Endothelial cell of umbilical vein (primary cell): ENCODE measurements around the gene ELOVL2.

Experiments
- CTCF ChIP-seq, 2 donors: IDR thresholded peaks; 1 replicate in 1 of 2; 2 replicates in 1 of 2; pipeline ENCODE4 v1.5.1; 2011; ENCODE audit warnings: low read length in 2 of 2, mild to moderate bottlenecking in 2 of 2, moderate library complexity in 2 of 2, control low read depth in 1 of 2, inconsistent platforms in 1 of 2, low read depth in 1 of 2; ENCODE audit not compliant: insufficient read depth in 1 of 2; ENCODE audit errors: extremely low read depth in 1 of 2
- EZH2 ChIP-seq: IDR thresholded peaks from 2 replicates; pipeline ENCODE4 v1.6.1; 2012; ENCODE audit warnings: borderline replicate concordance, low read depth, mild to moderate bottlenecking, moderate library complexity, low read length, inconsistent platforms; ENCODE audit not compliant: severe bottlenecking
- GATA2 ChIP-seq: IDR thresholded peaks from 2 replicates; pipeline ENCODE4 v1.7.0; 2011; ENCODE audit warnings: low read depth, mild to moderate bottlenecking, moderate library complexity, mixed read lengths, low read length; ENCODE audit not compliant: insufficient read length, insufficient read depth
- POLR2AphosphoS5 ChIP-seq: IDR thresholded peaks from 2 replicates; pipeline ENCODE4 v1.6.1; 2012; ENCODE audit warnings: low read depth, mild to moderate bottlenecking, control low read depth, low read length, moderate library complexity; ENCODE audit not compliant: insufficient read depth

- TF ChIP-seq POLR2AphosphoS5 = no peak
- no peak for TF ChIP-seq CTCF (IDR thresholded peaks at IDR 0.05; ENCODE audit: extremely low read depth in 1 of 2, insufficient read depth in 1 of 2, low read depth in 1 of 2, low read length in 2 of 2)
- no peak for TF ChIP-seq GATA2
- no peak for TF ChIP-seq EZH2
Measured at GRCh38 chr6:11016452-11016851, 27.7 kb downstream of the ELOVL2 start.
